Fibroblast of pulmonary artery (primary cell): ENCODE results near the gene WIZ.

Experiments
- DNase-seq: peaks from one replicate; pipeline ENCODE4 v3.0.0-alpha.2; 2010; ENCODE audit warnings: low read depth
- H3K4me3 ChIP-seq: replicated peaks from 2 replicates; pipeline ENCODE4 v1.5.1; 2011; ENCODE audit warnings: low read depth, mild to moderate bottlenecking, control low read depth, low read length, moderate library complexity
- CTCF ChIP-seq: IDR thresholded peaks from 2 replicates; pipeline ENCODE4 v1.5.1; 2011; ENCODE audit warnings: mild to moderate bottlenecking, control low read depth, low read length, inconsistent platforms; ENCODE audit errors: missing control alignments

The WIZ gene

DNA sequence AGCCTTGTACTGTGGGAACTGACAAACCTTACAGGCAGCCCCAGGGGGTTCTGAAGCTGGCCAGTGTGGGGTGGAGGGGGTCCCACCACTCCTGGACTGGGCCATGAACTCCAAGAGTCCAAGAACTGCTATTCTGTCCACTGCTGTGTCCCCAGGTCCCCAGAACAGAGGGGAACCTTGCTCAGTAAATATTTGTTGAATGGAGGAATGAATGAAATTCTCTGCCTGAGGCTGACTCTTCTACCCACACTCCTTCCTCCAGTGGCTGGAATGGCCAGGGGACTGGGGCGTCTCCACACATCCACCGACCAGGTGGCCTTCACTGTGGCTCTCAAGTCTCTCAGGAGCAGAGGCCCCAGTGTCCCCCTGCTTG, 11.6 kb downstream of the WIZ start:
- no peak for TF ChIP-seq CTCF
- DNase-seq: no peak
- no peak overlapping the region for H3K4me3 ChIP-seq

DNA sequence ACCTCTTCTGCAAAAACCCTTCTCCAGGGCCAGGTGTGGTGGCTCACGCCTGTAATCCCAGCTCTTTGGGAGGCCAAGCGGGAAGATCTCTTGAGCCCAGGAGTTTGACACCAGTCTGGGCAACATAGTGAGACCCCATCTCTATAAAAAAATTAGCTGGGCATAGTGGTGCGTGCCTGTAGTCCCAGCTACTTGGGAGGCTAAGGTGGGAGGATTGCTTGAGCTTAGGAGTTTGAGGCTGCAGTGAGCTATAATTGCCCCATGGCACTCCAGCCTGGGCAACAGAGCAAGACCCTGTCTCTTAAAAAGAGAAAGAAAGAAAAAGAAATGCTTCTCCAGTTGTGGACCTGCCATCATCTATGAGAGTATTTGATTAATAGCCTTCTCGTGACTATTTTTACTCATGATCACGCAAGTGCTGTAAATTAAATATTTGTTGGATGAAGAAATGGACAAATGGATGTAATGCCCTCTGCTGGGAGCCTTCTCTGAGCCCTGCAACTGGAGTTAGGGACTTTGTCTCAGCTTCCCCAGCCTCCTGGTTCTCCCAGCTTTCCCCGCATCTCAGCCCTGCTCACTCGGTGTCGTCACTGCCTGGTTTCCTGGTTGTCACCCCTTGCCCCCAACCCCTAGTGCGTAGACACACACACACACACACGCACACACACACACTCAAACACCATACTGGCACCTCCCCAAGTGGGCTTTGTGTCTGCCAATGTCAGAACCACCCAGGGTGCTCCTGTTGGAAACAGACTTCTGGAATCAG, 12.2 kb downstream of the WIZ start:
- peak; percentile 33 for DNase-seq
- no peak overlapping the region for H3K4me3 ChIP-seq
- TF ChIP-seq CTCF: peak; percentile 29

DNA sequence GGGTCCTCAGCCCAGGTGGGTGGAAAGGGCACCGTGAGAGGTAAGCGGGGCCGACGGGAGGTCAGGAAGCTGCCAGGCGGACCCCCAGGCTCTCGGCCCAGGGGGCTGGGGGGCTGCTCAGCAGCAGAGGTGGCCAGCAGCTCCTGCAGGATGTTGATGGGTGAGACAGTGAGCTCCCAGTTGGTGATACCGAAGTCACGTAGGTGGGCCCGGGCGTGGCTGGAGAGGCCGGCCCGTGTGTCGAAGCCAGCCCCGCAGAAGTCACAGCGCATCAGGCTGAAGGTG, 13.0 kb downstream of the WIZ start:
- no peak overlapping the region for H3K4me3 ChIP-seq
- TF ChIP-seq CTCF: no peak
- no peak for DNase-seq

GRCh38 chr19:15436012-15436825, 13.5 kb downstream of the WIZ start:
- no peak for TF ChIP-seq CTCF
- H3K4me3 ChIP-seq: no peak overlapping the region
- no peak for DNase-seq

GRCh38 chr19:15433519-15434069, 16.2 kb downstream of the WIZ start:
- no peak for TF ChIP-seq CTCF
- no peak for DNase-seq

GRCh38 chr19:15432629-15433518, 16.9 kb downstream of the WIZ start:
- H3K4me3 ChIP-seq: peak overlapping the region; percentile 62
- DNase-seq: peak; percentile 88
- no peak for TF ChIP-seq CTCF

More at GRCh38 chr19:15433519-15434069, 16.2 kb downstream of the WIZ start:
- H3K4me3 ChIP-seq: peak overlapping the region; percentile 62
